Measurements from ENCODE around the gene RAVER1. TPM values are rescaled to one million over a fixed set of nuclear protein-coding genes. Genes with fewer than 3 reads are reported as not detected.

The RAVER1 gene
- total and polyA plus RNA-seq, 10 of the 15 experiments (the other 5 are each of a cell fraction or from before 2014, with no cell fraction given): 0.03 to 87.0 (median 12.1) TPM

- no peak for ATAC-seq
- no peak overlapping the region for H3K27ac ChIP-seq (ENCODE audit: control insufficient read depth, insufficient read depth)
- H3K4me1 ChIP-seq (ENCODE audit: control insufficient read depth, insufficient read depth, low read length): peaks cover 6% of the 10 kb centered on the region
- H3K79me2 ChIP-seq (ENCODE audit: control insufficient read depth, insufficient read depth, low read length): peaks cover 10% of the 10 kb centered on the region
- H2AFZ ChIP-seq (ENCODE audit: control insufficient read depth, low read depth, low read length): no peak overlapping the region
- ChIA-PET SMC1A (ENCODE audit: uncharacterized antibody, unreplicated experiment) (interaction anchor here (0.6 to 0.7 kb wide), 3 partner anchors 53 to 351 kb away, joined by 3 to 4 read pairs (median 3); no protein-coding TSS in a partner anchor), POLR2A (interaction anchor here (1.1 kb wide), 2 partner anchors 8 to 54 kb away, joined by 3 to 4 read pairs; partner anchors contain the start of gene ICAM5), CTCF (no interaction called here), RAD21 (ENCODE audit: unreplicated experiment) (interaction anchor here (0.7 to 1.9 kb wide), 2 partner anchors 45 to 63 kb away, joined by 3 to 4 read pairs; no protein-coding TSS in a partner anchor)
- intact Hi-C loops (cut with micrococcal nuclease; ENCODE audit: unreplicated experiment): no loop called here
- H3K4me2 ChIP-seq (ENCODE audit: control insufficient read depth, insufficient read depth): no peak overlapping the region
- 39% methylated on average over 2 of the region's 2 CpGs for WGBS (ENCODE audit: insufficient coverage, insufficient replicate concordance, low lambda C conversion rate, missing lambda C conversion rate)
- no peaks in the 10 kb centered on the region for H4K20me1 ChIP-seq (ENCODE audit: control insufficient read depth, insufficient read depth)
- no peak for FAIRE-seq
- H3K9ac ChIP-seq (ENCODE audit: control insufficient read depth, insufficient read depth, low read length): no peak overlapping the region
- in situ Hi-C loops (cut with MboI): no loop called here
- no TSS peak for BruUV-seq (replicated peaks)
- no peak for TF ChIP-seq SIN3A (IDR thresholded peaks at IDR 0.05; ENCODE audit: low read depth, low read length)
- no peak for TF ChIP-seq CEBPZ (IDR thresholded peaks at IDR 0.05; ENCODE audit: low read depth, low read length)
- TF ChIP-seq CTCF (IDR thresholded peaks at IDR 0.05 in 2 of 3, conservative IDR thresholded peaks at IDR 0.05 in 1 of 3; ENCODE audit: control insufficient read depth in 2 of 3, extremely low read depth in 1 of 3, insufficient read depth in 1 of 3, low read depth in 3 of 3, low read length in 3 of 3): no peak
- TF ChIP-seq SP1 (IDR thresholded peaks at IDR 0.05; ENCODE audit: low read depth, low read length): no peak
- TF ChIP-seq BMI1 (IDR thresholded peaks at IDR 0.05; ENCODE audit: borderline replicate concordance): no peak
- TF ChIP-seq CBFB (IDR thresholded peaks at IDR 0.05; ENCODE audit: low read depth): no peak
- TF ChIP-seq MEF2B (IDR thresholded peaks at IDR 0.05; ENCODE audit: partially characterized antibody, poor library complexity, severe bottlenecking): no peak
- no peak for TF ChIP-seq KDM1A (IDR thresholded peaks at IDR 0.05; ENCODE audit: borderline replicate concordance)
- H3K9me3 ChIP-seq (replicated peaks; ENCODE audit: control insufficient read depth, insufficient read depth, low read length): no peaks in the 10 kb centered on the region
- H3K36me3 ChIP-seq (ENCODE audit: control insufficient read depth in 2 of 2, insufficient read depth in 2 of 2, low read length in 1 of 2): no peaks in the 10 kb centered on the region
- H3K4me3 ChIP-seq: no peak overlapping the region
- no peak for DNase-seq (ENCODE audit: low read depth, low spot score)
- no peaks in the 10 kb centered on the region for H3K27me3 ChIP-seq (replicated peaks in 1 of 2; ENCODE audit: control insufficient read depth in 2 of 2, insufficient read depth in 2 of 2, low read length in 1 of 2)
Measured at GRCh38 chr19:10343495-10343894, 10.2 kb upstream of the RAVER1 start.

Data from GM12878 (cell line).